ENCODE results near the gene NMT1.
A peak's percentile ranks its signal among the peaks of the same experiment; 100 is the strongest.

DNA sequence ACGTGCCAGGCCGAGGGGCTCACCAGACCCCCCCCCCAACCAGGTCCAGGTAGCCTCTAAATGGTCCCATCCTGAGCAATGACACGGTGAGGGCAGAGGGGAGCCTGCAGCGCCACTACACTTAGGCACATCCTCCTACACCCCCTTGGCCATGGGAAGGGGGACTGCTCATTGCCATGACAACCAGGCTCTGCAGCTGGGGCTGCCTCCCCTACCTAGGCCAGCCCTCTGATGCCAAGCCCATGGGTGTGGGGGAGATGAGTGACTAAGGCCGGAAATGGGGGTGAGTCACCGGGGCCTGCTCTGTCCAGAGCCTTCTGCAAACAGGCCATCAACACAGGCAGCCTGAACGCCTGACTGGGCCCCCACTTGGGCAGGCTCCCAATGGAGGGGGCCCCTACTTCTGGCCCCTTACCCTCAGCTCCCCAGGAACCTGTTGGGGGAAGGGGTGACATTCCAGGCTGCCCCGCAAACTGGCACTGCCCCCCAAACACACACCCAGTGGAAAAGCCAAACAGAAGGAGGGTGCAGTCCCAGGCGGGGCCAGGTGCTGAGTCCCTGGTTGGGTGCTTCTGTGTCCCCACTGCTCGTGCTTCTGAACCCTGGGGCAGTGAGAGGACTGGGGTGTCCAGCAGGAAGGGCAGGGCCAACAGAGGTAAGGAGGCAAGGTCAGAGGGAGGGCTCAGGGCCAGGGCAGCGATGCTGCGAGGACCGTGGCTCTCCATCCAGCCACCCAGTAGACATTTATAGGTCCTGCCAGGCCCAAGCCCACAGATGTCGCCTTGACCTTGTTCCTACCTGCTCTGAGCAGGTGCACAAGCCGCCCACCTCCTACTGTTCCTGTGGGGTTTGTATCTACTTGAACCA is 63.0 kb downstream of the NMT1 start:
- TF ChIP-seq GABPA (IDR thresholded peaks at IDR 0.05; ENCODE audit: low read depth) (peak; percentile 52; the same call in 1 of the 2 replicates), GATA2 (CRISPR knock-in tag; IDR thresholded peaks at IDR 0.05) (no peak), EP300 (IDR thresholded peaks at IDR 0.05; ENCODE audit: borderline replicate concordance in 1 of 2, low read depth in 1 of 2, low read length in 1 of 2) (peak in 1 of 2 experiments; percentile 81; a peak in 2 of 4 replicates), CTCF (IDR thresholded peaks at IDR 0.05) (no peak), POLR2AphosphoS5 (IDR thresholded peaks at IDR 0.05; ENCODE audit: low read depth, low read length) (peak; percentile 50; the same call in 1 of the 2 replicates), RFX5 (IDR thresholded peaks at IDR 0.05; ENCODE audit: low read length) (no peak), RAD21 (IDR thresholded peaks at IDR 0.05; ENCODE audit: low read length) (no peak), NFIC (IDR thresholded peaks at IDR 0.05; ENCODE audit: borderline replicate concordance) (peak; percentile 79), FOXM1 (IDR thresholded peaks at IDR 0.05; ENCODE audit: low read depth) (no peak)
- TF ChIP-seq, protein P1, sequence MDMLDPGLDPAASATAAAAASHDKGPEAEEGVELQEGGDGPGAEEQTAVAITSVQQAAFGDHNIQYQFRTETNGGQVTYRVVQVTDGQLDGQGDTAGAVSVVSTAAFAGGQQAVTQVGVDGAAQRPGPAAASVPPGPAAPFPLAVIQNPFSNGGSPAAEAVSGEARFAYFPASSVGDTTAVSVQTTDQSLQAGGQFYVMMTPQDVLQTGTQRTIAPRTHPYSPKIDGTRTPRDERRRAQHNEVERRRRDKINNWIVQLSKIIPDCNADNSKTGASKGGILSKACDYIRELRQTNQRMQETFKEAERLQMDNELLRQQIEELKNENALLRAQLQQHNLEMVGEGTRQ (IDR thresholded peaks at IDR 0.05; ENCODE audit: borderline replicate concordance, low read depth, low read length) = no peak
- TF ChIP-seq, protein P2, sequence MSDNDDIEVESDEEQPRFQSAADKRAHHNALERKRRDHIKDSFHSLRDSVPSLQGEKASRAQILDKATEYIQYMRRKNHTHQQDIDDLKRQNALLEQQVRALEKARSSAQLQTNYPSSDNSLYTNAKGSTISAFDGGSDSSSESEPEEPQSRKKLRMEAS (IDR thresholded peaks at IDR 0.05; ENCODE audit: low read depth) = peak; percentile 83

Measured in SK-N-SH (cell line).